Left colon (tissue), 2 donors: ENCODE measurements around the gene SPOCD1. TPM values are rescaled to one million over a fixed set of nuclear protein-coding genes. Genes with fewer than 3 reads are reported as not detected.

Experiments used
- ATAC-seq: fragments of 200-7000 bp; cut with Tn5 transposase; one replicate; pipeline ENCODE4 v1.9.1; 2020; ENCODE audit warnings: mild to moderate bottlenecking, moderate library complexity
- DNase-seq, 2 donors: peaks; one replicate each; pipeline ENCODE4 v3.0.0-alpha.2; 2020
- intact Hi-C, 2 donors: fragments of 100-400 bp; cut with DNase I in 1 of 2; cut with micrococcal nuclease in 1 of 2; formaldehyde crosslinking; loops; one replicate each; pipeline versions ENCODE4 v1.11.2 to v1.14.0; 2022; cut with DNase I, micrococcal nuclease
- total RNA-seq, 2 donors: library from RNA; stranded (reverse); fragmentation: NEBNext Ultra II Directional; extraction: Animal tissue kit (Norgen Biotek cat#: 25700); gene quantifications; one replicate each; pipeline ENCODE4 v1.2.1, GENCODE V29; 2021
- donor health status: DM: no; HTN: no; CAD: no.
- donor health status: DM: yes; HTN: yes; CAD: no.

Gene SPOCD1
- total RNA-seq, 2 donors from 2014 or later, result 0.45 to 0.79 TPM

- DNase-seq, result no peak
- peak; percentile 68 for ATAC-seq
- intact Hi-C loops, result no loop called here
Observed at GRCh38 chr1:31768407-31768907, 47.4 kb downstream of the SPOCD1 start.

GRCh38 chr1:31767225-31767624 lies 48.6 kb downstream of the SPOCD1 start:
- ATAC-seq (no peak), DNase-seq (no peak)
- intact Hi-C loops, result no loop called here

GRCh38 chr1:31765516-31765915 lies 50.3 kb downstream of the SPOCD1 start:
- DNase-seq (no peak), ATAC-seq (no peak)
- intact Hi-C loops, result no loop called here

- intact Hi-C loops, result no loop called here
- no peak for ATAC-seq
- no peak for DNase-seq
Observed at GRCh38 chr1:31765041-31765467, 50.8 kb downstream of the SPOCD1 start.

- ATAC-seq (peak; percentile 5), DNase-seq (peak in 1 of 2 donors; percentile 31)
- intact Hi-C loops, result no loop called here
Observed at GRCh38 chr1:31764312-31765040, 51.3 kb downstream of the SPOCD1 start, which contains the start of gene ADGRB2. Gene ADGRB2, minus strand, starts transcription at chr1:31764340. Its CDS starts 7,119 bp downstream, at chr1:31757221.

- intact Hi-C loops, result no loop called here
- ATAC-seq (no peak), DNase-seq (no peak)
Observed at GRCh38 chr1:31763671-31764311, 52.0 kb downstream of the SPOCD1 start.

- intact Hi-C loops, result no loop called here
- ATAC-seq (peak; percentile 52), DNase-seq (peak; percentile 54 to 69)
Observed at GRCh38 chr1:31762726-31763670, 52.8 kb downstream of the SPOCD1 start.

GRCh38 chr1:31762323-31762722 lies 53.5 kb downstream of the SPOCD1 start:
- ATAC-seq, result no peak
- intact Hi-C loops, result no loop called here
- no peak for DNase-seq

- DNase-seq (no peak), ATAC-seq (no peak)
- intact Hi-C loops, result no loop called here
Observed at GRCh38 chr1:31761883-31762282, 53.9 kb downstream of the SPOCD1 start.

- peak; percentile 61 to 63 for DNase-seq
Observed at GRCh38 chr1:31760471-31761470, 55.1 kb downstream of the SPOCD1 start.

GRCh38 chr1:31759298-31760023 lies 56.4 kb downstream of the SPOCD1 start:
- peak; percentile 64 for ATAC-seq
- no peak for DNase-seq
- intact Hi-C loops, result no loop called here

More at GRCh38 chr1:31760471-31761470, 55.1 kb downstream of the SPOCD1 start:
- intact Hi-C loops, result no loop called here
- peak; percentile 21 for ATAC-seq

GRCh38 chr1:31758823-31759222 lies 57.0 kb downstream of the SPOCD1 start:
- DNase-seq, result no peak
- intact Hi-C loops, result no loop called here

GRCh38 chr1:31757989-31758388 lies 57.8 kb downstream of the SPOCD1 start:
- no peak for ATAC-seq
- no peak for DNase-seq
- intact Hi-C loops, result no loop called here

More at GRCh38 chr1:31758823-31759222, 57.0 kb downstream of the SPOCD1 start:
- no peak for ATAC-seq

- intact Hi-C loops, result no loop called here
- DNase-seq, result peak in 1 of 2 donors; percentile 35
- ATAC-seq, result peak; percentile 39
Observed at GRCh38 chr1:31757204-31757679, 58.6 kb downstream of the SPOCD1 start.

- ATAC-seq, result no peak
- DNase-seq, result no peak
- intact Hi-C loops, result no loop called here
Observed at GRCh38 chr1:31756578-31756977, 59.2 kb downstream of the SPOCD1 start.

GRCh38 chr1:31755850-31756492 lies 59.9 kb downstream of the SPOCD1 start:
- no peak for ATAC-seq
- intact Hi-C loops, result no loop called here
- DNase-seq, result no peak

- ATAC-seq, result no peak
- DNase-seq, result no peak
- intact Hi-C loops, result no loop called here
Observed at GRCh38 chr1:31755197-31755611, 60.6 kb downstream of the SPOCD1 start.
